Stromal cell of bone marrow (primary cell): ENCODE measurements around the gene SLC44A1.

Experiments used
- DNase-seq: peaks from one replicate; pipeline ENCODE4 v3.0.0-alpha.2; 2012; ENCODE audit warnings: low read depth

Gene SLC44A1

GRCh38 chr9:105302728-105303127 is 58.3 kb downstream of the SLC44A1 start:
- DNase-seq = no peak

- DNase-seq = no peak
Observed at GRCh38 chr9:105305856-105306255, 61.4 kb downstream of the SLC44A1 start.

GRCh38 chr9:105306351-105307140 is 62.1 kb downstream of the SLC44A1 start:
- DNase-seq = no peak

GRCh38 chr9:105307591-105308130 is 63.2 kb downstream of the SLC44A1 start:
- DNase-seq = no peak

GRCh38 chr9:105308461-105309341 is 64.2 kb downstream of the SLC44A1 start:
- DNase-seq = no peak

- no peak for DNase-seq
Observed at GRCh38 chr9:105309531-105309931, 65.1 kb downstream of the SLC44A1 start.

GRCh38 chr9:105311306-105311705 is 66.9 kb downstream of the SLC44A1 start:
- no peak for DNase-seq

- DNase-seq = no peak
Observed at GRCh38 chr9:105313238-105313637, 68.8 kb downstream of the SLC44A1 start.

GRCh38 chr9:105316703-105317102 is 72.3 kb downstream of the SLC44A1 start:
- no peak for DNase-seq

- DNase-seq = no peak
Observed at GRCh38 chr9:105318729-105319191, 74.3 kb downstream of the SLC44A1 start.

- DNase-seq = no peak
Observed at GRCh38 chr9:105319202-105319813, 74.9 kb downstream of the SLC44A1 start.

GRCh38 chr9:105320568-105320967 is 76.1 kb downstream of the SLC44A1 start:
- no peak for DNase-seq

GRCh38 chr9:105328296-105328695 is 83.8 kb downstream of the SLC44A1 start:
- DNase-seq = no peak

GRCh38 chr9:105328872-105329718 is 84.6 kb downstream of the SLC44A1 start:
- DNase-seq = peak; percentile 41

- no peak for DNase-seq
Observed at GRCh38 chr9:105329719-105330062, 85.2 kb downstream of the SLC44A1 start.

- DNase-seq = peak; percentile 39
Observed at GRCh38 chr9:105330201-105330600, 85.8 kb downstream of the SLC44A1 start.

- no peak for DNase-seq
Observed at GRCh38 chr9:105330755-105331154, 86.3 kb downstream of the SLC44A1 start.

- no peak for DNase-seq
Observed at GRCh38 chr9:105331160-105331559, 86.7 kb downstream of the SLC44A1 start.

- DNase-seq = no peak
Observed at GRCh38 chr9:105331755-105332154, 87.3 kb downstream of the SLC44A1 start.

- DNase-seq = peak; percentile 80
Observed at GRCh38 chr9:105332471-105332870, 88.0 kb downstream of the SLC44A1 start.

GRCh38 chr9:105333076-105333475 is 88.6 kb downstream of the SLC44A1 start:
- DNase-seq = peak; percentile 75
